Measurements from ENCODE around the gene AP3B1. TPM values are rescaled to one million over a fixed set of nuclear protein-coding genes. Genes with fewer than 3 reads are reported as not detected.

Gene AP3B1
- total RNA-seq, 4 donors from 2014 or later, result 31.2 to 42.1 (median 36.2) TPM

GRCh38 chr5:78286290-78286689 lies 8.2 kb downstream of the AP3B1 start:
- Histone ChIP-seq H3K36me3 (no peaks in the 10 kb centered on the region), H3K27me3 (no peaks in the 10 kb centered on the region), H3K27ac (replicated peaks in 1 of 4) (no peak overlapping the region), H3K9me3 (no peaks in the 10 kb centered on the region), H3K4me1 (peaks cover 0 to 23% (median 6%) of the 10 kb centered on the region in 4 donors), H3K4me3 (no peak overlapping the region)
- WGBS, result 100% methylated on average over 1 of the region's 1 CpG
- TF ChIP-seq, protein P1, sequence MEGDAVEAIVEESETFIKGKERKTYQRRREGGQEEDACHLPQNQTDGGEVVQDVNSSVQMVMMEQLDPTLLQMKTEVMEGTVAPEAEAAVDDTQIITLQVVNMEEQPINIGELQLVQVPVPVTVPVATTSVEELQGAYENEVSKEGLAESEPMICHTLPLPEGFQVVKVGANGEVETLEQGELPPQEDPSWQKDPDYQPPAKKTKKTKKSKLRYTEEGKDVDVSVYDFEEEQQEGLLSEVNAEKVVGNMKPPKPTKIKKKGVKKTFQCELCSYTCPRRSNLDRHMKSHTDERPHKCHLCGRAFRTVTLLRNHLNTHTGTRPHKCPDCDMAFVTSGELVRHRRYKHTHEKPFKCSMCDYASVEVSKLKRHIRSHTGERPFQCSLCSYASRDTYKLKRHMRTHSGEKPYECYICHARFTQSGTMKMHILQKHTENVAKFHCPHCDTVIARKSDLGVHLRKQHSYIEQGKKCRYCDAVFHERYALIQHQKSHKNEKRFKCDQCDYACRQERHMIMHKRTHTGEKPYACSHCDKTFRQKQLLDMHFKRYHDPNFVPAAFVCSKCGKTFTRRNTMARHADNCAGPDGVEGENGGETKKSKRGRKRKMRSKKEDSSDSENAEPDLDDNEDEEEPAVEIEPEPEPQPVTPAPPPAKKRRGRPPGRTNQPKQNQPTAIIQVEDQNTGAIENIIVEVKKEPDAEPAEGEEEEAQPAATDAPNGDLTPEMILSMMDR (IDR thresholded peaks at IDR 0.05), result no peak
- TF ChIP-seq POLR2A (IDR thresholded peaks at IDR 0.05; ENCODE audit: low read depth), result no peak
- TF ChIP-seq POLR2AphosphoS5 (IDR thresholded peaks at IDR 0.05), result no peak
- TF ChIP-seq EP300 (IDR thresholded peaks at IDR 0.05), result no peak
- intact Hi-C loops (cut with DNase I), result no loop called here
- no peak for DNase-seq (ENCODE audit: extremely low spot score)

DNA sequence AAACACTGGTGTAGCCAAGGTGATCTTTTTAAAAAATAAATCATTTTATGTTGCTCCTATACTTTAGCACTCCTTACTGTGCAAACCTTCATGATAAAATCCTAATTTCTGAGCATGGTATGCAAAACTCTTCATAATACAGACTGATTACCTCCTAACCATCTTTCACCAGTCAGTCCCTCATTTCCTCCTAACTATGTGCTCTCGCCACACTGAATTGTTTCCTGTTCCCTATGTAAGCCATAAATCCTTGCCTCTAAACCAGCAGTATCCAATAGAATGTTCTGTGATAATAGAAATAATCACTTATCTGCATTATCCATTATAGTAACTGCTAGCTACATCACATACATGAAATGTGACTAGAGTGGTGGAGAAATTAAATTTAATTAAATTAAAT lies 10.7 kb downstream of the AP3B1 start:
- Histone ChIP-seq H3K27ac (replicated peaks in 1 of 4) (no peak overlapping the region), H3K27me3 (no peaks in the 10 kb centered on the region), H3K36me3 (no peaks in the 10 kb centered on the region), H3K4me1 (peaks cover 0 to 15% (median 3%) of the 10 kb centered on the region in 4 donors), H3K9me3 (no peaks in the 10 kb centered on the region), H3K4me3 (no peak overlapping the region)
- WGBS, result 85% methylated on average over 1 of the region's 1 CpG
- DNase-seq (ENCODE audit: extremely low spot score), result no peak
- no peak for TF ChIP-seq EP300 (IDR thresholded peaks at IDR 0.05)
- TF ChIP-seq POLR2AphosphoS5 (IDR thresholded peaks at IDR 0.05), result no peak
- no peak for TF ChIP-seq POLR2A (IDR thresholded peaks at IDR 0.05; ENCODE audit: low read depth)
- TF ChIP-seq, protein P1 (IDR thresholded peaks at IDR 0.05), result no peak
- intact Hi-C loops (cut with DNase I), result no loop called here

DNA sequence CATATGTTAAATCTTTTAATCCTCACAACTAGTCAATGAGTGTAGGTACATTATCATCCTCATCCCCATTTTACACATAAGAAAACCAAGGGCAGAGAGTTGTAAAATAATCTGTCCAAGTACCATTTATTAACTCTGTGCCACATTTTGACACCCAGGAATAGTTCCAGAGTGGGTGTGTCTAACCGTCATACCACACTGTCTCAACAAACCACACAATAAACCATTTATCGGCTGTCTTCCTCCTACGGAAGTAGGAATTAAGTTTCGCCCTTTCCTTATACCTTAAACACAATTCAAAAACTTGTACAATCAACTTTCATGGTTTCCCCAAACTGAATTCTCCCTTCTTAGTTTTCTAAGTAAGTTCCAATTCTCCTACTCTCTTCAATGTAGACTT lies 11.4 kb downstream of the AP3B1 start:
- intact Hi-C loops (cut with DNase I), result no loop called here
- Histone ChIP-seq H3K9me3 (no peaks in the 10 kb centered on the region), H3K4me3 (no peak overlapping the region), H3K27ac (replicated peaks in 1 of 4) (no peak overlapping the region), H3K36me3 (no peaks in the 10 kb centered on the region), H3K27me3 (no peaks in the 10 kb centered on the region), H3K4me1 (peaks cover 0 to 11% (median 2%) of the 10 kb centered on the region in 4 donors)
- DNase-seq (ENCODE audit: extremely low spot score), result no peak
- TF ChIP-seq POLR2AphosphoS5 (IDR thresholded peaks at IDR 0.05) (no peak), POLR2A (IDR thresholded peaks at IDR 0.05; ENCODE audit: low read depth) (no peak), EP300 (IDR thresholded peaks at IDR 0.05) (no peak)
- TF ChIP-seq, protein P1 (IDR thresholded peaks at IDR 0.05), result no peak
- 89% methylated on average over 4 of the region's 4 CpGs for WGBS

DNA sequence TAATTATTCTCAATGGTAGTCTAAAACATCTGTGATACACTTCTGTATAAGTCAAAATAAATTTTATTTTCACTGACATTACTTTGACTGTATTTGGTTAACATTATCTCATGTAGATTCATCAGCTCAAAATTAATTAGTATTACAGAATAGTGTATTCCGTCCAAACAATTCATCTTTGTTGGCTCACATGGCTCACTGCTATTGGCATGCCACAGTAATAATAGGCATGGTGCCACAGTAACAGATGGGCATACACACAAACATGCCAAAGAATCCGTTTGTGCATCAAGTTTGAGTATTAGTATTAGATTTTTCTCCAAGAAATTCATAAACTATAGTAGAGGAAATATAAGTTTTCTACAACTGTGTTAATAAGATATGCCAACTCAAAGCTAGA lies 14.2 kb downstream of the AP3B1 start:
- DNase-seq (ENCODE audit: extremely low spot score), result no peak
- Histone ChIP-seq H3K27ac (replicated peaks in 1 of 4) (no peak overlapping the region), H3K9me3 (no peaks in the 10 kb centered on the region), H3K27me3 (no peaks in the 10 kb centered on the region), H3K36me3 (no peaks in the 10 kb centered on the region), H3K4me3 (no peak overlapping the region), H3K4me1 (peaks cover 0 to 8% (median 1%) of the 10 kb centered on the region in 4 donors)
- 66% methylated on average over 2 of the region's 2 CpGs for WGBS
- intact Hi-C loops (cut with DNase I), result no loop called here
- TF ChIP-seq, protein P1 (IDR thresholded peaks at IDR 0.05), result no peak
- no peak for TF ChIP-seq POLR2A (IDR thresholded peaks at IDR 0.05; ENCODE audit: low read depth)
- no peak for TF ChIP-seq POLR2AphosphoS5 (IDR thresholded peaks at IDR 0.05)
- TF ChIP-seq EP300 (IDR thresholded peaks at IDR 0.05), result no peak

- H3K4me1 ChIP-seq, result peaks cover 0 to 8% (median 1%) of the 10 kb centered on the region in 4 donors
- 98% methylated on average over 5 of the region's 5 CpGs for WGBS
- no peaks in the 10 kb centered on the region for H3K27me3 ChIP-seq
- no peaks in the 10 kb centered on the region for H3K36me3 ChIP-seq
- H3K27ac ChIP-seq (replicated peaks in 1 of 4), result no peak overlapping the region
- no peak for DNase-seq (ENCODE audit: extremely low spot score)
- no peak overlapping the region for H3K4me3 ChIP-seq
- no peaks in the 10 kb centered on the region for H3K9me3 ChIP-seq
- TF ChIP-seq, protein P1 (IDR thresholded peaks at IDR 0.05), result no peak
- TF ChIP-seq POLR2A (IDR thresholded peaks at IDR 0.05; ENCODE audit: low read depth) (no peak), EP300 (IDR thresholded peaks at IDR 0.05) (no peak), POLR2AphosphoS5 (IDR thresholded peaks at IDR 0.05) (no peak)
- intact Hi-C loops (cut with DNase I), result no loop called here
Observed at GRCh38 chr5:78279194-78279593, 15.3 kb downstream of the AP3B1 start.
